ENCODE measurements around the gene ANXA5.
A peak's percentile ranks its signal among the peaks of the same experiment; 100 is the strongest.

The ANXA5 gene

GRCh38 chr4:121717680-121718237, 21.0 kb upstream of the ANXA5 start:
- H3K4me3 ChIP-seq (ENCODE audit: low read depth, low read length), result no peak overlapping the region
- TF ChIP-seq, protein P1, sequence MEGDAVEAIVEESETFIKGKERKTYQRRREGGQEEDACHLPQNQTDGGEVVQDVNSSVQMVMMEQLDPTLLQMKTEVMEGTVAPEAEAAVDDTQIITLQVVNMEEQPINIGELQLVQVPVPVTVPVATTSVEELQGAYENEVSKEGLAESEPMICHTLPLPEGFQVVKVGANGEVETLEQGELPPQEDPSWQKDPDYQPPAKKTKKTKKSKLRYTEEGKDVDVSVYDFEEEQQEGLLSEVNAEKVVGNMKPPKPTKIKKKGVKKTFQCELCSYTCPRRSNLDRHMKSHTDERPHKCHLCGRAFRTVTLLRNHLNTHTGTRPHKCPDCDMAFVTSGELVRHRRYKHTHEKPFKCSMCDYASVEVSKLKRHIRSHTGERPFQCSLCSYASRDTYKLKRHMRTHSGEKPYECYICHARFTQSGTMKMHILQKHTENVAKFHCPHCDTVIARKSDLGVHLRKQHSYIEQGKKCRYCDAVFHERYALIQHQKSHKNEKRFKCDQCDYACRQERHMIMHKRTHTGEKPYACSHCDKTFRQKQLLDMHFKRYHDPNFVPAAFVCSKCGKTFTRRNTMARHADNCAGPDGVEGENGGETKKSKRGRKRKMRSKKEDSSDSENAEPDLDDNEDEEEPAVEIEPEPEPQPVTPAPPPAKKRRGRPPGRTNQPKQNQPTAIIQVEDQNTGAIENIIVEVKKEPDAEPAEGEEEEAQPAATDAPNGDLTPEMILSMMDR (IDR thresholded peaks at IDR 0.05; ENCODE audit: low read depth, low read length), result no peak
- no peak for TF ChIP-seq MYC (IDR thresholded peaks at IDR 0.05; ENCODE audit: low read depth, low read length)
- TF ChIP-seq MAX (IDR thresholded peaks at IDR 0.05; ENCODE audit: low read depth, low read length), result no peak
- TF ChIP-seq POLR2A (IDR thresholded peaks at IDR 0.05; ENCODE audit: extremely low read depth, insufficient read length), result no peak
- no peak for DNase-seq (ENCODE audit: low read depth)

DNA sequence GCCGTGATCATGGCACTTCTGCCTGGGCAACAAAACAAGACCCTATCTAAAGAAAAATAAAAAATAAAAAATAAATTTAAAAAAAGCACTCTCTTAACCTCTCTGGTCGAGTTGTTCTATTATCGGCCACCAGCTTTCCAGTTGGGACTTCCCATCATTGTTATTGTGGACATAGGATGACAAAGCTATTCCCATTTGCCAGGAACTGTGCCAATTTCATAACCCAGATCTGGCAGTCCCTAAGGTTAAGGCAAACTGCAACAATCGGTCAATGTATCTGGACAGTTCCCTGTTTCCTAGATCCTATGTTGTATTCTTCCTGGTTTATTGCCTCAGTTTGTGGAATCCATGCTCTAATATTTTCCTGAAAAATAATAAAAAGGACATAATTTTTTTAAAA, 17.8 kb upstream of the ANXA5 start:
- DNase-seq (ENCODE audit: low read depth), result no peak
- no peak for TF ChIP-seq POLR2A (IDR thresholded peaks at IDR 0.05; ENCODE audit: extremely low read depth, insufficient read length)
- no peak for TF ChIP-seq MYC (IDR thresholded peaks at IDR 0.05; ENCODE audit: low read depth, low read length)
- no peak for TF ChIP-seq MAX (IDR thresholded peaks at IDR 0.05; ENCODE audit: low read depth, low read length)
- TF ChIP-seq, protein P1 (IDR thresholded peaks at IDR 0.05; ENCODE audit: low read depth, low read length), result no peak
- H3K4me3 ChIP-seq (ENCODE audit: low read depth, low read length), result no peak overlapping the region

DNA sequence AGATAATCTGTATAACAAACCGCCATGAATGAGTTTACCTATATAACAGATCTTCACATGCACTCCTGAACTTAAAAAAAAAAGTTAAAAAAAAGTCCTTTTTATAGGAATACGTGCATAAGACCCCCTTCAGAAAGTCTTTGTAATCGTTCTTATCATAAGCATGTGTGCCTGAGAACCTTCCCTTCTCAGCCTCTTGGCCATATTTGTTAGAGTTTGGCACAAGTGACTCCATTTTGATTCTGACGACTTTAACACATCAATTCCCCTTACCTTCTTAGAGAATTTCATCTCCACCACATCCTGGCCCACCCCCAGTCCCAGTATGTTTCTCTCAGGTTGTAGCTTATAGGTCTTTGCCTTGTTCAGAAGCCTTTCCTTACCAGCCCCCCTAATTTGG, 16.0 kb upstream of the ANXA5 start:
- H3K4me3 ChIP-seq (ENCODE audit: low read depth, low read length), result no peak overlapping the region
- no peak for TF ChIP-seq MYC (IDR thresholded peaks at IDR 0.05; ENCODE audit: low read depth, low read length)
- TF ChIP-seq, protein P1 (IDR thresholded peaks at IDR 0.05; ENCODE audit: low read depth, low read length), result no peak
- no peak for TF ChIP-seq MAX (IDR thresholded peaks at IDR 0.05; ENCODE audit: low read depth, low read length)
- no peak for TF ChIP-seq POLR2A (IDR thresholded peaks at IDR 0.05; ENCODE audit: extremely low read depth, insufficient read length)
- no peak for DNase-seq (ENCODE audit: low read depth)

GRCh38 chr4:121712001-121712651, 15.3 kb upstream of the ANXA5 start:
- no peak overlapping the region for H3K4me3 ChIP-seq (ENCODE audit: low read depth, low read length)
- no peak for TF ChIP-seq POLR2A (IDR thresholded peaks at IDR 0.05; ENCODE audit: extremely low read depth, insufficient read length)
- TF ChIP-seq MAX (IDR thresholded peaks at IDR 0.05; ENCODE audit: low read depth, low read length), result no peak
- TF ChIP-seq MYC (IDR thresholded peaks at IDR 0.05; ENCODE audit: low read depth, low read length), result no peak
- TF ChIP-seq, protein P1 (IDR thresholded peaks at IDR 0.05; ENCODE audit: low read depth, low read length), result no peak
- no peak for DNase-seq (ENCODE audit: low read depth)

DNA sequence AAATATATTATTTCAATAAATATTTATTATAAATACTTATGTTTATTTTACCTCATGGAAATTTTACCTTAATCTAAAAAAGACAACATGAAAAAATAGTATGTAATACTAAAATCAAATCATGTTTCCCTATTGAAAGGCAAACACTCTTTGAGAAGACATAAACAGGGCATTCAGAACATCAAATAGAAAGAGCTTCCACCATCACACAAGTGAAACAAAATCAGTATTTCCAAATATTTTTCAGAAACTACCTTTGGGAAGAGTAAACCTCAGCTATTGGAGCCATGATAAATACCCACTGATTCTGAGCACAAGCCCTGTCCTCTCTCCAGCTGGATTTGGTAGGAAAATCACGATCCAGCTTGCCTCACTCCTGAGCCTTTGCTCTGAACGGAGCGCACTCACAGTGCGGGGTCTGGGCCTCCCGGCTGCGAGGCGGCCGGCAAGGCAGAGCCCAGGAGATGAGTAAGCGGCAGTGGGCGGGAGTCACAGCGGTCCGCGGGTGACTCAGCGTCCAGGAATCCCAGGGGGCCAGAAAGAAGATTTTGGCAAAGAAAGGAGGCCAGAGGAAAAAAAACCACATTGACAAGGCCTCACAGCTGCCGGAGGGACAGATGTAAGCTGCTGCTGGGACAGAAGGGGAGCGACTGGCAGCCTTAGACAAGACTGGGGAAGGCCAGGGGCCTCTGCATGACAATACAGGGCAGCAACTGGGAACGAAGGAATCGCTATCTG, 14.7 kb upstream of the ANXA5 start:
- peak; percentile 93 for DNase-seq (ENCODE audit: low read depth)
- TF ChIP-seq MAX (IDR thresholded peaks at IDR 0.05; ENCODE audit: low read depth, low read length) (no peak), MYC (IDR thresholded peaks at IDR 0.05; ENCODE audit: low read depth, low read length) (no peak), POLR2A (IDR thresholded peaks at IDR 0.05; ENCODE audit: extremely low read depth, insufficient read length) (no peak)
- TF ChIP-seq, protein P1 (IDR thresholded peaks at IDR 0.05; ENCODE audit: low read depth, low read length), result no peak
- no peak overlapping the region for H3K4me3 ChIP-seq (ENCODE audit: low read depth, low read length)

Data from NB4 (cell line).